Keratinocyte (primary cell): ENCODE data around the gene HOMER1. TPM values are rescaled to one million over a fixed set of nuclear protein-coding genes. Genes with fewer than 3 reads are reported as not detected.

ENCODE experiments used
- DNase-seq: peaks from one replicate; pipeline ENCODE4 v3.0.0-alpha.2; 2011; ENCODE audit warnings: low read depth, missing footprints, low spot score
- FAIRE-seq: peaks from 2 replicates; lab custom pipeline; 2011; peaks lifted over from hg19 to GRCh38; lab: Jason Lieb, UNC
- H2AFZ ChIP-seq: 2 replicates; pipeline ENCODE4 v1.6.0; 2012; ENCODE audit warnings: low read length, control low read depth, inconsistent platforms; ENCODE audit not compliant: control insufficient read depth
- H3K27ac ChIP-seq: 2 replicates; pipeline ENCODE4 v1.5.1; 2011; ENCODE audit warnings: low read length; ENCODE audit not compliant: control insufficient read depth, insufficient read depth
- H3K27me3 ChIP-seq: 3 replicates; pipeline ENCODE4 v1.6.0; 2011; ENCODE audit warnings: low read length; ENCODE audit not compliant: control insufficient read depth, insufficient read depth; ENCODE audit errors: extremely low read depth
- H3K36me3 ChIP-seq, 2 experiments: 2 replicates in 1 of 2; 3 replicates in 1 of 2; pipeline ENCODE4 v1.5.1; 2011; ENCODE audit warnings: low read length in 2 of 2, mild to moderate bottlenecking in 1 of 2; ENCODE audit not compliant: control insufficient read depth in 2 of 2, insufficient read depth in 2 of 2; ENCODE audit errors: extremely low read depth in 1 of 2
- H3K4me1 ChIP-seq: 3 replicates; pipeline ENCODE4 v1.5.1; 2011; ENCODE audit warnings: low read length; ENCODE audit not compliant: control insufficient read depth, insufficient read depth; ENCODE audit errors: extremely low read depth
- H3K4me2 ChIP-seq: 3 replicates; pipeline ENCODE4 v1.6.0; 2011; ENCODE audit warnings: low read depth, low read length; ENCODE audit not compliant: control insufficient read depth, insufficient read depth; ENCODE audit errors: extremely low read depth
- H3K4me3 ChIP-seq, 3 experiments: fragments of 200-600 bp in 1 of 3; sonication (generic) in 1 of 3; 2 replicates in 2 of 3; 3 replicates in 1 of 3; pipeline ENCODE4 v1.5.1; 2011 to 2016; ENCODE audit warnings: low read length in 3 of 3, mild to moderate bottlenecking in 3 of 3, control low read depth in 2 of 3, inconsistent platforms in 1 of 3, low read depth in 1 of 3, mixed read lengths in 1 of 3, mixed run types in 1 of 3, moderate library complexity in 1 of 3; ENCODE audit not compliant: control insufficient read depth in 2 of 3, insufficient read depth in 2 of 3; ENCODE audit errors: extremely low read depth in 1 of 3
- H3K79me2 ChIP-seq: 2 replicates; pipeline ENCODE4 v1.6.0; 2012; ENCODE audit warnings: low read length; ENCODE audit not compliant: control insufficient read depth, insufficient read depth
- H3K9ac ChIP-seq: 3 replicates; pipeline ENCODE4 v1.6.0; 2011; ENCODE audit warnings: low read length; ENCODE audit not compliant: control insufficient read depth, insufficient read depth; ENCODE audit errors: extremely low read depth
- H3K9me1 ChIP-seq: 3 replicates; pipeline ENCODE4 v1.6.0; 2011; ENCODE audit warnings: low read length; ENCODE audit not compliant: control insufficient read depth, insufficient read depth; ENCODE audit errors: extremely low read depth
- H3K9me3 ChIP-seq: 2 replicates; pipeline ENCODE4 v1.5.1; 2012; ENCODE audit warnings: low read depth, low read length; ENCODE audit not compliant: control insufficient read depth
- H4K20me1 ChIP-seq: 3 replicates; pipeline ENCODE4 v1.6.0; 2011; ENCODE audit warnings: low read length; ENCODE audit not compliant: control insufficient read depth, insufficient read depth; ENCODE audit errors: extremely low read depth
- EZH2 ChIP-seq: IDR thresholded peaks from one replicate; pipeline ENCODE4 v1.6.1; 2012; ENCODE audit warnings: inconsistent platforms, mild to moderate bottlenecking, low read length, moderate library complexity
- dilution Hi-C: fragments of 300-500 bp; cut with MboI; formaldehyde crosslinking; loops from one replicate; pipeline ENCODE4 v1.7.0; 2020; ENCODE audit warnings: low sequenced_read_pairs; ENCODE audit not compliant: extremely low pct_ligation_motif_present
- polyA plus RNA-seq, 5 experiments: library from polyadenylated mRNA; depleted of rRNA in 3 of 5; stranded (reverse) in 3 of 5; stranded (forward) in 1 of 5; unstranded in 1 of 5; fragments of >200 nt; gene quantifications; 1 replicate in 1 of 5; 2 replicates in 3 of 5; 3 replicates in 1 of 5; pipeline versions ENCODE4 v1.2.1 to v1.2.3, GENCODE V29; 2011 to 2012; ENCODE audit warnings: missing spikeins in 2 of 5, low read depth in 1 of 5, low replicate concordance in 1 of 5
- TF ChIP-seq, protein P1 (sequence below), 3 experiments: IDR thresholded peaks in 1 of 3; conservative IDR thresholded peaks in 1 of 3; optimal IDR thresholded peaks in 1 of 3; 2 replicates in 2 of 3; 3 replicates in 1 of 3; pipeline versions ENCODE3 to v1.5.1; 2011; ENCODE audit warnings: low read length in 3 of 3, mild to moderate bottlenecking in 3 of 3, moderate library complexity in 2 of 3, control low read depth in 1 of 3, inconsistent platforms in 1 of 3; ENCODE audit not compliant: insufficient read depth in 2 of 3; ENCODE audit errors: extremely low read depth in 1 of 3

The HOMER1 gene
- polyA plus RNA-seq, 1 donor (not counting 4 experiments of a cell fraction or from before 2014, with no cell fraction given) = 6.5 TPM

DNA sequence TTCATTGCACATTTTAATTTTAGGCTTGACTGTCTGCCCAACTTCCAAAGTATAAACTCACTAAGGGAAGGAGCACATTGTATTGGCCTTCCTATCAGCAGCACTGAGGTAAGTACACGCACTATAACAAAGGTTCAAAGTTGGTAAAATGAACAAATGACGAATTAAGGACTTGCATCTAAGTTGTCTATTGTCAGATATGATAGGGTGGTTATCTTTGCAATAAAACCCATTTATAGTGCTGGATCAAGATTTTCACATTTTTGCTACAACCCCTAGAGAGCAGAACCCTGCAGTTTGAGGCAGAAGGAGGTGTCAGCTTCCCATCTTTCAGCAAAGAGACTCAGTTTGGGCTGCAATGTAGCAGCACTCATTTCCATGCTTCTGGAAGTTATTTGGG lies 5.1 kb downstream of the HOMER1 start:
- H3K4me2 ChIP-seq = no peak overlapping the region
- peaks cover 0 to 2% of the 10 kb centered on the region in 2 experiments for H3K36me3 ChIP-seq
- peaks cover 11% of the 10 kb centered on the region for H4K20me1 ChIP-seq
- H3K27me3 ChIP-seq = no peaks in the 10 kb centered on the region
- peaks cover 10% of the 10 kb centered on the region for H3K4me1 ChIP-seq
- H3K27ac ChIP-seq = no peak overlapping the region
- dilution Hi-C loops = no loop called here
- FAIRE-seq = no peak
- no peak overlapping the region for H2AFZ ChIP-seq
- H3K79me2 ChIP-seq = peaks cover 46% of the 10 kb centered on the region
- no peak overlapping the region for H3K9ac ChIP-seq
- TF ChIP-seq EZH2 = no peak
- TF ChIP-seq, protein P1, sequence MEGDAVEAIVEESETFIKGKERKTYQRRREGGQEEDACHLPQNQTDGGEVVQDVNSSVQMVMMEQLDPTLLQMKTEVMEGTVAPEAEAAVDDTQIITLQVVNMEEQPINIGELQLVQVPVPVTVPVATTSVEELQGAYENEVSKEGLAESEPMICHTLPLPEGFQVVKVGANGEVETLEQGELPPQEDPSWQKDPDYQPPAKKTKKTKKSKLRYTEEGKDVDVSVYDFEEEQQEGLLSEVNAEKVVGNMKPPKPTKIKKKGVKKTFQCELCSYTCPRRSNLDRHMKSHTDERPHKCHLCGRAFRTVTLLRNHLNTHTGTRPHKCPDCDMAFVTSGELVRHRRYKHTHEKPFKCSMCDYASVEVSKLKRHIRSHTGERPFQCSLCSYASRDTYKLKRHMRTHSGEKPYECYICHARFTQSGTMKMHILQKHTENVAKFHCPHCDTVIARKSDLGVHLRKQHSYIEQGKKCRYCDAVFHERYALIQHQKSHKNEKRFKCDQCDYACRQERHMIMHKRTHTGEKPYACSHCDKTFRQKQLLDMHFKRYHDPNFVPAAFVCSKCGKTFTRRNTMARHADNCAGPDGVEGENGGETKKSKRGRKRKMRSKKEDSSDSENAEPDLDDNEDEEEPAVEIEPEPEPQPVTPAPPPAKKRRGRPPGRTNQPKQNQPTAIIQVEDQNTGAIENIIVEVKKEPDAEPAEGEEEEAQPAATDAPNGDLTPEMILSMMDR (optimal IDR thresholded peaks at IDR 0.05 in 1 of 3, IDR thresholded peaks at IDR 0.05 in 1 of 3, conservative IDR thresholded peaks at IDR 0.05 in 1 of 3; ENCODE audit: extremely low read depth in 1 of 3, insufficient read depth in 2 of 3, low read length in 3 of 3) = no peak
- no peak for DNase-seq
- no peak overlapping the region for H3K4me3 ChIP-seq
- no peaks in the 10 kb centered on the region for H3K9me3 ChIP-seq
- H3K9me1 ChIP-seq = peaks cover 2% of the 10 kb centered on the region

DNA sequence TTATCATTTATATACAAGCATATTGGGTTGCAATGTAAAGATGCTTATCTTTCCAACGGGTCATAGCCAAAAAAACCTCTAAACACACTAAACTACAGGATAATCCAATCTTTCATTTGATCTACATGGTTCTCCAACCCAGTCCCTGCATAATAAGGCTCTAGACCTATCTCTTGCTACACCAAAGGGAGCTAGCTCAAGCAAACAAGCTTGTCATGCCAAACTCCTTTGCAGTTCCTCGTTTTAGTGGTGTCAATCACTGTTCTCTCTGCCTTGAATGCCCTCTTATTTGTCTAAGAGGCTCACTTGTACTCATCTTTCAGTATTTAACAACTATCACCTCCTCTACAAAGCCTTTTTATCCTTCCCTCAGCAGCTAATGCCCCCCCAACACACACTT lies 5.6 kb downstream of the HOMER1 start:
- peaks cover 49% of the 10 kb centered on the region for H3K79me2 ChIP-seq
- FAIRE-seq (no peak), DNase-seq (no peak)
- H3K27me3 ChIP-seq = no peaks in the 10 kb centered on the region
- no peak overlapping the region for H3K4me2 ChIP-seq
- H3K4me1 ChIP-seq = peaks cover 10% of the 10 kb centered on the region
- no peak overlapping the region for H3K9ac ChIP-seq
- H3K27ac ChIP-seq = no peak overlapping the region
- dilution Hi-C loops = no loop called here
- peaks cover 2% of the 10 kb centered on the region for H3K9me1 ChIP-seq
- no peaks in the 10 kb centered on the region for H3K9me3 ChIP-seq
- H3K4me3 ChIP-seq = no peak overlapping the region
- TF ChIP-seq, protein P1 (optimal IDR thresholded peaks at IDR 0.05 in 1 of 3, IDR thresholded peaks at IDR 0.05 in 1 of 3, conservative IDR thresholded peaks at IDR 0.05 in 1 of 3; ENCODE audit: extremely low read depth in 1 of 3, insufficient read depth in 2 of 3, low read length in 3 of 3) = no peak
- H4K20me1 ChIP-seq = peaks cover 11% of the 10 kb centered on the region
- H3K36me3 ChIP-seq = peaks cover 0 to 2% of the 10 kb centered on the region in 2 experiments
- no peak overlapping the region for H2AFZ ChIP-seq
